BE2C (cell line): ENCODE data around the gene EDARADD.

Source experiments
- DNase-seq: peaks from one replicate; pipeline ENCODE4 v3.0.0-alpha.2; 2020
- H3K27me3 ChIP-seq: fragments of 250-450 bp; sonication (Bioruptor Pico); 2 replicates; pipeline ENCODE4 v1.5.1; 2020; ENCODE audit warnings: mild to moderate bottlenecking
- H3K36me3 ChIP-seq: fragments of 250-450 bp; sonication (Bioruptor Pico); 2 replicates; pipeline ENCODE4 v1.5.1; 2020; ENCODE audit warnings: mild to moderate bottlenecking
- H3K4me1 ChIP-seq: fragments of 250-450 bp; sonication (Bioruptor Pico); 2 replicates; pipeline ENCODE4 v1.5.1; 2020
- H3K4me3 ChIP-seq: 2 replicates; pipeline ENCODE4 v1.5.1; 2011; ENCODE audit warnings: low read depth, low read length
- H3K9me3 ChIP-seq: fragments of 250-450 bp; sonication (Bioruptor Pico); 2 replicates; pipeline ENCODE4 v1.5.1; 2020
- TF ChIP-seq, protein P1 (sequence below): IDR thresholded peaks from 2 replicates; pipeline ENCODE4 v1.5.1; 2012; ENCODE audit warnings: mild to moderate bottlenecking, low read depth, low read length

Gene EDARADD

GRCh38 chr1:236353813-236354212 is 40.3 kb upstream of the EDARADD start:
- Histone ChIP-seq H3K27me3 (no peaks in the 10 kb centered on the region), H3K9me3 (no peaks in the 10 kb centered on the region), H3K4me3 (no peak overlapping the region), H3K36me3 (no peaks in the 10 kb centered on the region), H3K4me1 (no peaks in the 10 kb centered on the region)
- TF ChIP-seq, protein P1, sequence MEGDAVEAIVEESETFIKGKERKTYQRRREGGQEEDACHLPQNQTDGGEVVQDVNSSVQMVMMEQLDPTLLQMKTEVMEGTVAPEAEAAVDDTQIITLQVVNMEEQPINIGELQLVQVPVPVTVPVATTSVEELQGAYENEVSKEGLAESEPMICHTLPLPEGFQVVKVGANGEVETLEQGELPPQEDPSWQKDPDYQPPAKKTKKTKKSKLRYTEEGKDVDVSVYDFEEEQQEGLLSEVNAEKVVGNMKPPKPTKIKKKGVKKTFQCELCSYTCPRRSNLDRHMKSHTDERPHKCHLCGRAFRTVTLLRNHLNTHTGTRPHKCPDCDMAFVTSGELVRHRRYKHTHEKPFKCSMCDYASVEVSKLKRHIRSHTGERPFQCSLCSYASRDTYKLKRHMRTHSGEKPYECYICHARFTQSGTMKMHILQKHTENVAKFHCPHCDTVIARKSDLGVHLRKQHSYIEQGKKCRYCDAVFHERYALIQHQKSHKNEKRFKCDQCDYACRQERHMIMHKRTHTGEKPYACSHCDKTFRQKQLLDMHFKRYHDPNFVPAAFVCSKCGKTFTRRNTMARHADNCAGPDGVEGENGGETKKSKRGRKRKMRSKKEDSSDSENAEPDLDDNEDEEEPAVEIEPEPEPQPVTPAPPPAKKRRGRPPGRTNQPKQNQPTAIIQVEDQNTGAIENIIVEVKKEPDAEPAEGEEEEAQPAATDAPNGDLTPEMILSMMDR: no peak
- no peak for DNase-seq

DNA sequence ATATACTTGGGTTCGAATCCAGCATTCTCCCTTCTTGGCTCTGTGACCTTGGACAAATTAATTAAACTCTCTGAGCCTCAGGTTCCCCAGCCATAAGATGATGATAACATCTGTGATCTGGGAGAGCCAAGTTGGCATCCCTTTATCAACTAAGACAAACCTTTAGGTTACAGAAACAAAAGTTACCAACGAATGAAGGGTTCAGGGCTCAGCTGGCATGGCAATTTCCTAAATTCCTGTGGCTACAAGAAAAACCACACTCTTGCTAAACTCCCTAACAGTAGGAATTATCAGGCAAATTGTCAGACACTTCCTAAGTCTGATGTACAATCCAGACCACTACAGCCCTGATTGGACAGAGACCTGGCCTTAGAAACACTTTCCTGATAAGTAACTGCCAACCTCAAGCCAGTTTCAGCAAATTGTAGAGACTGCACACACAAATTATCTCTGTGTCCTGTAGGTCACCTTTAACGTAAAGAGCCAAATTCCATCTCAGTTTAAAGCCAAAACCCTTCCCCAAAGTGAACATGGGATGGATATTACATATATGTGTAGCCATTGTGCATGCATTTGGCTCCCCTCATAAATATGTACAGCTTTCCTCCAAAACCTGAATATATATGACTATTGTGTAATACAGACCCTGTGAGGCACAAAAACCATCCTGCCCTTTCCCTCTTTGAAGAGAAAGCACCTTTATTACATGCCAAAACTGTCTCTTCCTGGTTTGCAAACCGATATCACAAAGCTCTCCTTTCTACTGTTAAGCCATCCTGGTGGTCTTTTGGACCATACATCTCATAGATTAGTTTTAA is 39.5 kb upstream of the EDARADD start:
- no peaks in the 10 kb centered on the region for H3K9me3 ChIP-seq
- no peak overlapping the region for H3K4me3 ChIP-seq
- no peaks in the 10 kb centered on the region for H3K36me3 ChIP-seq
- TF ChIP-seq, protein P1: no peak
- H3K27me3 ChIP-seq: no peaks in the 10 kb centered on the region
- H3K4me1 ChIP-seq: no peaks in the 10 kb centered on the region
- DNase-seq: no peak

DNA sequence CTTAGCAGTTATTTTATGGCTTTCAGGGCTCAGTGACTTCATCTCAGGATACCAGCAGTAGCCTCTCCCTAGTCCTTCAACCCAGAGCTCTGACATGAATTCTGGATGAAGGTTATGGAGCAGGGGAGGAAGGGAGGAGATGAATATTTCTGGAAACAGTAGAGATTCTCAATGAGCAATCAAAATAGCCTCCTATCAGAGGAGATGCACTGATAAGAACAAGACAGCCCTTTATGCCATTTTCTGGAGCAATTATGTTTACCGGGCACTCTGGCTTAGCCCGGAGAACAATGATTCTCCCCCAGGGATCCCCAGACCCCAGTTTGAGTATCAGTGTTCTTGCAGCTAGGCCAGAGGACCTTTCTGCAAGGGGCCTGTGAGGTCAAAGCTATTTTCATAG is 37.9 kb upstream of the EDARADD start:
- no peaks in the 10 kb centered on the region for H3K27me3 ChIP-seq
- DNase-seq: no peak
- TF ChIP-seq, protein P1: no peak
- H3K36me3 ChIP-seq: no peaks in the 10 kb centered on the region
- H3K9me3 ChIP-seq: no peaks in the 10 kb centered on the region
- H3K4me1 ChIP-seq: no peaks in the 10 kb centered on the region
- H3K4me3 ChIP-seq: no peak overlapping the region

DNA sequence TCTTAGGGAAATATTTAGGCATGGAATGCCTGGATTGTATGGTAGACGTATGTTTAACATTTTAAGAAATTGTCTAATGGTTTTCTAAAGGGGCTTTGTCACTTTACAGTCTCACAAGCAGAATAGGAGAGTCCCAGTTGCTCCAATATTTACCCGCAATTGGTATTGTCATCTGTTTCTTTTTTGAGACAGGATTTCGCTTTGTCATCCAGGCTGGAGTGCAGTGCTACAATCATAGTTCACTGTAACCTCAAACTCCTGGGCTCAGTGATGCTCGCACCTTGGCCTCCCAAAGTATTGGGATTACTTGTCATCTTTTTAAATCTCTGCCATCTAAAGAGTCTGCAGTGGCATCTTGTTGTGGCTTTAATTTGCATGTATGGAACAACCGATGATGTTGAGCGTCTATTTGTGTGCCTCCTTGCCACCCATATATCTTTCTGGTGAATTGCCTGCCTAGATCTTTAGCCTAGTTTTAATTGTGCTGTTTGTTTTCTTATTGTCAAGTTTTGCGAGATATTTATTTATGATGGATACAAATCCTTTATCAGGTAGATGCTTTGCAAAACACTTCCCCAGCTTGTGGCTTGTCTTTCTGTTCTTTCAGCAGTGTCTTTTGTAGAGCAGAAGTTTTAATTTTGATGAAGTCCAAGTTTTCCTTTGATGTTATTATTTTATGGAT is 32.0 kb upstream of the EDARADD start:
- TF ChIP-seq, protein P1: no peak
- no peaks in the 10 kb centered on the region for H3K36me3 ChIP-seq
- no peaks in the 10 kb centered on the region; the same call in 1 of the 2 replicates for H3K27me3 ChIP-seq
- H3K4me1 ChIP-seq: no peaks in the 10 kb centered on the region
- no peak for DNase-seq
- H3K9me3 ChIP-seq: no peaks in the 10 kb centered on the region
- no peak overlapping the region for H3K4me3 ChIP-seq

DNA sequence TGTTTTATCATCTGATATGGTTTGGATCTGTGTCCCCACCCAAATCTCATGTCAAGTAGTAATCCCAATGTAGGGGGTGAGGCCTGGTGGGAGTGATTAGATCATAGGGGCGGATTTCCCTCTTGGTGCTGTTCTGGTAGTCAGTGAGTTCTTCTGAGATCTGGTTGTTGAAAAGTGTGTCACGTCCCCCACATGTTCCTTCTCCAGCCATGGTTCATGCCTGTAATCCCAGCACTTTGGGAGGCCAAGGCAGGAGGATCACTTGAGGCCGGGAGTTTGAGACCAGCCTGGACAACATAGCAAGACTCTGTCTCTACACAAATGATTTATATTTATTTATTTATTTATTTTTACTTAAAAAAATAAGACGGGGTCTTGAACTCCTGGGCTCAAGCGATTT is 30.8 kb upstream of the EDARADD start:
- H3K36me3 ChIP-seq: no peaks in the 10 kb centered on the region
- no peaks in the 10 kb centered on the region for H3K4me1 ChIP-seq
- H3K27me3 ChIP-seq: no peaks in the 10 kb centered on the region; the same call in 1 of the 2 replicates
- no peaks in the 10 kb centered on the region for H3K9me3 ChIP-seq
- TF ChIP-seq, protein P1: no peak
- no peak for DNase-seq
- no peak overlapping the region for H3K4me3 ChIP-seq
